GM12875 (cell line): ENCODE data around the gene NLGN4X.

Experiments
- H3K4me3 ChIP-seq: one replicate; pipeline ENCODE4 v1.5.1; 2011; ENCODE audit warnings: low read depth, low read length, control low read depth
- TF ChIP-seq, protein P1 (sequence below): IDR thresholded peaks from 2 replicates; pipeline ENCODE4 v1.5.1; 2011; ENCODE audit warnings: low read depth, mild to moderate bottlenecking, control low read depth, inconsistent platforms, low read length, moderate library complexity, borderline replicate concordance; ENCODE audit not compliant: insufficient read depth

The NLGN4X gene

GRCh38 chrX:5959286-5959685 is 269.4 kb downstream of the NLGN4X start:
- TF ChIP-seq, protein P1, sequence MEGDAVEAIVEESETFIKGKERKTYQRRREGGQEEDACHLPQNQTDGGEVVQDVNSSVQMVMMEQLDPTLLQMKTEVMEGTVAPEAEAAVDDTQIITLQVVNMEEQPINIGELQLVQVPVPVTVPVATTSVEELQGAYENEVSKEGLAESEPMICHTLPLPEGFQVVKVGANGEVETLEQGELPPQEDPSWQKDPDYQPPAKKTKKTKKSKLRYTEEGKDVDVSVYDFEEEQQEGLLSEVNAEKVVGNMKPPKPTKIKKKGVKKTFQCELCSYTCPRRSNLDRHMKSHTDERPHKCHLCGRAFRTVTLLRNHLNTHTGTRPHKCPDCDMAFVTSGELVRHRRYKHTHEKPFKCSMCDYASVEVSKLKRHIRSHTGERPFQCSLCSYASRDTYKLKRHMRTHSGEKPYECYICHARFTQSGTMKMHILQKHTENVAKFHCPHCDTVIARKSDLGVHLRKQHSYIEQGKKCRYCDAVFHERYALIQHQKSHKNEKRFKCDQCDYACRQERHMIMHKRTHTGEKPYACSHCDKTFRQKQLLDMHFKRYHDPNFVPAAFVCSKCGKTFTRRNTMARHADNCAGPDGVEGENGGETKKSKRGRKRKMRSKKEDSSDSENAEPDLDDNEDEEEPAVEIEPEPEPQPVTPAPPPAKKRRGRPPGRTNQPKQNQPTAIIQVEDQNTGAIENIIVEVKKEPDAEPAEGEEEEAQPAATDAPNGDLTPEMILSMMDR, result no peak
- H3K4me3 ChIP-seq, result no peak overlapping the region

- TF ChIP-seq, protein P1, result no peak
- H3K4me3 ChIP-seq, result no peak overlapping the region
Observed at GRCh38 chrX:5958523-5958922, 270.1 kb downstream of the NLGN4X start.

- TF ChIP-seq, protein P1, result no peak
- no peak overlapping the region for H3K4me3 ChIP-seq
Observed at GRCh38 chrX:5957506-5957905, 271.2 kb downstream of the NLGN4X start.

DNA sequence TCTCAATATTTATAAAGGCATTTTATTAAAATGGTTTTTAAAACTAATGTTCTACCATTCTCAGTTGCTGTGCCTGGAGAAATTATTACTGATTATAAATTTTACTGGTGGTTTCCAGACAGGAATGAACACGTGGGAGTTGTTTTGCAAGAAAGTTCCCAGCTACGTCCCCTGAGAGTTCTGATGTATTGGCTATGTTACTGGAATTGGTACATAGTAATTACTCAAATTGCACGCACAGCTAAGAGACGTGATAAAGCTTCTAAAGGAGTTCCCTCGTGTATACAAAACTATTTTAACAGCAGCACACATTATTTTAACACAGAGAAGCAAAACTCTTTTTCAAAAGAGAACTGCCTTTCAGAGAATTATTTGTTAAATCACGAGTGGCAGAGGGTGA is 292.2 kb downstream of the NLGN4X start:
- TF ChIP-seq, protein P1, result no peak
- no peak overlapping the region for H3K4me3 ChIP-seq

GRCh38 chrX:5928224-5928623 is 300.4 kb downstream of the NLGN4X start:
- no peak overlapping the region for H3K4me3 ChIP-seq
- TF ChIP-seq, protein P1, result no peak

DNA sequence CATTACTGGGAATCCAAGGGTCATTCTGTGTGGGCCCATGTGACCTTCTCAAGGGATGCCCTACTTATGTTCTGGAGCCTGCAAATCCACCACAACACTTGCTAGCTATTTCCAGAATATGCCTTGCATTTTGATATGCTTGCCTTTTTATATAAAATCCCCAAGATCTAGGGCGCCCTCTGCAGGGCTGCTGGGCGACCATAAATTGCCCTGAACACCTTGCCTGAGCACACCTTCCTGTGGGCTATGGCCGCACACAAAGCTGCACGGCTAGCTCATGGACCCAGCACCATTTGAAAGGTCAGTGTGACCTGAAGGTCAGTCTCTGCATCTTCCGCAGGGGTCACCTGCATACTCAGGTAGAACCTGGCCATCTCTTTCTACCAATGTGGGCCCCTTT is 311.7 kb downstream of the NLGN4X start:
- TF ChIP-seq, protein P1, result no peak
- no peak overlapping the region for H3K4me3 ChIP-seq

GRCh38 chrX:5915783-5916182 is 312.9 kb downstream of the NLGN4X start:
- TF ChIP-seq, protein P1, result no peak

More at GRCh38 chrX:5915783-5916182, 312.9 kb downstream of the NLGN4X start:
- no peak overlapping the region for H3K4me3 ChIP-seq
